Left renal pelvis (tissue), 4 donors: ENCODE data around the gene SLC22A2. TPM values are rescaled to one million over a fixed set of nuclear protein-coding genes. Genes with fewer than 3 reads are reported as not detected.

Experiments
- DNase-seq, 4 donors: peaks; one replicate each; pipeline ENCODE4 v3.0.0-alpha.2; 2013; ENCODE audit warnings: low read depth in 4 of 4, low spot score in 3 of 4
- polyA plus RNA-seq, 4 donors: library from polyadenylated mRNA; unstranded; fragments of 120-200 nt; gene quantifications; one replicate each; pipeline ENCODE4 v1.2.1, GENCODE V29; 2013; ENCODE audit not compliant: insufficient read length in 4 of 4

The SLC22A2 gene
- polyA plus RNA-seq, 4 donors = 0.52 to 10.3 (median 8.8) TPM

DNA sequence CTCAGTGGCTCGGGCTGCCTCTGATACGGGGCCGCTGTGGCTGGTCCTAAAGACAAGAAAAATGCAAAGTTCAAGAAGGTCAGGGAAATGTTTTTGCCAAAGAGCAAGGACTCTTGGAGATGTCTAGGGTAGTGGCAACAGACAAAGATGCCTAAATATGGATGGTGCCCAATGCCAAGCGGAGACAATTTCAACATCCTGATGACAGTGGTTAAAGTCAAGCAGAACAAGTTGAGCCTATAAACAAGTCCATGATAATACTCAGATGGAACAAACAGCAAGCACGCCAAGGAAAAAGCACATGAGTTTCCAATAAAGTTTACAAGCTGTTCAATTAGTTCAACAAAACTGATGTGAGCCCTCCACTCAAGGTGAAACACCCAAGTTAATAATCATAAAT lies 85.9 kb downstream of the SLC22A2 start:
- DNase-seq = no peak

DNA sequence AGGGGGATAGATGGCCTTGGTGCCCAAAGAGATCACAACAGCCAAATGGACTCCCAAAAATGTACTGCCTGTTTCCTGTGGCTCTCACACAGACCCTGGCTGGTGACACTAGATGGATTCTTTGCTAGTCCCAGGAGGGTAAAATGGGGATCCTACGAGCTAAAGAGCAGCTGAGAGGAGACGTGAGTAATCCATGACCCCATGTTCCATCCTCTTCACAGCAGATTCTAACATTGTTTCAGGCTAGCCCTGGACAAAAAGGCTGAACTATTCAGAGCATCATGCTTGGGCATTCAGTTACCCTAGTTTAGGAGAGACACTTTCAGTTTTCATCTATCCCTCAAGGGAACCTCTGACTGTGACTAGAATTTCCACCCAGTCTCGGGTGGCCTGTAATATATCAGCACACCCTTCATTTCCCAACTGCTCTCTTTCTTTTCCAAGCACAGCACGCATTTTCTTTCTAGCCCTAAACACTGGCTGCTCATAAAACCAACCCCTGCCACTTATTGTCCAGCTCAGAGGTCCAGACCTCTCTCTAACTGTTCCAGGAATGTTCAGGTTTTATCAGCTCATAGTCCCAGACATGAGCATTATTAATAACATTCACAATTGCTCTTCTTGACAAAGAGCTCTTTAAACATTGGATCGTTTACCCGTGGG lies 88.5 kb downstream of the SLC22A2 start:
- DNase-seq = no peak

DNA sequence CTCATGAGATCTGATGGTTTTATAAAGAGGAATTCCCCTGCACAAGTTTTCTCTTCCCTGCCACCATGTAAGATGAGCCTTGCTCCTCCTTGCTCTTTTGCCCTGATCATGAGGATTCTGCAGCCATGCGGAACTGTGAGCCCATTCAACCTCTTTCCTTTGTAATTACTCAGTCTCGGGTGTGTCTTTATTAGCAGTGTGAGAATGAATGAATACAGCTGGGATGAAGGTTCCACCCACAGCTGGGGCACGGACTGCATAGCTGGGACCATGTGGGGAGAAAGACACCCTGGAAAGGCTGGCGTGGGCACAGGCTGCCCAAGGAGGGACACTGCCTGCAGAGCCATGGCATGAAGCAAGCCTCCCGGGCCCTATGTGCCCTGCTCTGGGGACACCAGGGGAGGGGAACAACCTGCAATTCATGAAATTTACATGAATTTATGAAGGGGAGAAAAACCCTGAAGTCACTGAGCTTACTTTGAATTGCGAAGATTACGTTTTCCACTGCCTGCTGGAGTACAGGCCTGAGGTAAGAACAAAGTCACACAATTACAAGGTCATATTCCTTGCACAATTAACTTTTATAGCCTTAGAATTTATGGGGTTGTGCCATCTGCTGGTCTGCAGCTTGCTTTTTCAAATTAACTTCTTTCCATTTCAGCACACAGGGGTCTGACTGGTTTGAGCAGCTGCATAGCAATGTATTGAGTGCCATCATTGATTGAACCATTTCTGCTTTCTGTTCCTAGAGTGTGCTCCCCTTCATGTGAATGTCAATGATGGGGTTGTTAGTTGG lies 90.8 kb downstream of the SLC22A2 start:
- peak in 1 of 4 donors; percentile 25 for DNase-seq

Other genes with a start within 250 kb of the SLC22A2 start
- gene SLC22A1, start 137.0 kb downstream of the SLC22A2 start, polyA plus RNA-seq = under 1 TPM; 0.10 to 0.53 (median 0.21) TPM
- gene SLC22A3, start 89.6 kb upstream of the SLC22A2 start, polyA plus RNA-seq = 10 to 100 TPM in 1 of 4 donors, 1 to 10 TPM in 3; 3.9 to 25.9 (median 5.7) TPM